ENCODE results near the gene PRELID3B. TPM values are rescaled to one million over a fixed set of nuclear protein-coding genes. Genes with fewer than 3 reads are reported as not detected.
A peak's percentile ranks its signal among the peaks of the same experiment; 100 is the strongest.

The PRELID3B gene
- total and polyA plus RNA-seq, 2 of the 13 experiments (the other 11 are each of a cell fraction or from before 2014, with no cell fraction given): 23.3 to 42.6 TPM

DNA sequence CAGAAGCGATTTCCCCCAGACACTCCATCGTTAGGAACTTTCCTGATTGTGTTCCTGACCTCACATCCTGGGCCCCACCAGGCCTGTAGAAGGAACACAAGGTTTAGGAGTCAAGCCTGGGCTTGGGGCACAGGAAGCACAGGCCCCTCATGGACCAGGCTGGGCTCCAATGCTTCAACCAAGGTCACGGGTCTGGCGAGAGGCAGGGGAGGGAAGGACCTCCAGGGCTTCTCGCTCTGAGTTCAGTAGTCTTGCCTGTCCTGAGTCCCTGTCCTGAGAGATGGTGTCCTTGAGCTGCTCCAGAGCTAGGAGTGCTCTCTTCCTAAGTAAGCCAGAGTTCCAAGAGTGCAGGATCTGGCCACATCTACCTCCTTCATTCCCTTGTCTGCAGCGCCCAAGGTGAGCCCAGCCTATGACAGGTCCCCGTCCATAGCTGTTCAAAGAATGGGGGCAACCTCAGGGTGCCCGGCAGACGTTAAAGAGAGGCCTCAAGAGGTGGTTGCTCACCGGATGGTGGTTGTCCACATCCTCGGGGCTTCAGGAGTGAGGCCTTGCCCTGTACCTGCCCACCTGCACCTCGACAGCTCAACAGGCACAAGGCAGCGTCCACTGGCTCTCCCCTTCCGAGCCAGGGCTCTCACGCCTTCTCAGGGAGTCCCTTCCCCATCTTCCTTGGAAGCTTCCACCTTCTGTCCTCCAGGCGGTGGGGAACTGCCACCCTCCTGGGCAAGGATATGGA is 24.9 kb downstream of the PRELID3B start (continued):
- TF ChIP-seq MXD4 (CRISPR knock-in tag; IDR thresholded peaks at IDR 0.05): no peak
- TF ChIP-seq ZNF230 (CRISPR knock-in tag; IDR thresholded peaks at IDR 0.05): no peak
- TF ChIP-seq TAF1 (CRISPR knock-in tag; IDR thresholded peaks at IDR 0.05): no peak
- no peak for TF ChIP-seq TCF7L2 (IDR thresholded peaks at IDR 0.05; ENCODE audit: low read depth, low read length)
- no peak for TF ChIP-seq KLF12 (CRISPR knock-in tag; IDR thresholded peaks at IDR 0.05; ENCODE audit: borderline replicate concordance)
- 0 out of 2 replicates have a peak, but pooled peaks have one; percentile 42 for TF ChIP-seq TBX2 (CRISPR knock-in tag; IDR thresholded peaks at IDR 0.05; ENCODE audit: borderline replicate concordance)
- no peak for TF ChIP-seq SP5 (CRISPR knock-in tag; IDR thresholded peaks at IDR 0.05; ENCODE audit: borderline replicate concordance, low read depth)
- no peak for TF ChIP-seq AHR (CRISPR knock-in tag; IDR thresholded peaks at IDR 0.05)
- TF ChIP-seq, protein P1, sequence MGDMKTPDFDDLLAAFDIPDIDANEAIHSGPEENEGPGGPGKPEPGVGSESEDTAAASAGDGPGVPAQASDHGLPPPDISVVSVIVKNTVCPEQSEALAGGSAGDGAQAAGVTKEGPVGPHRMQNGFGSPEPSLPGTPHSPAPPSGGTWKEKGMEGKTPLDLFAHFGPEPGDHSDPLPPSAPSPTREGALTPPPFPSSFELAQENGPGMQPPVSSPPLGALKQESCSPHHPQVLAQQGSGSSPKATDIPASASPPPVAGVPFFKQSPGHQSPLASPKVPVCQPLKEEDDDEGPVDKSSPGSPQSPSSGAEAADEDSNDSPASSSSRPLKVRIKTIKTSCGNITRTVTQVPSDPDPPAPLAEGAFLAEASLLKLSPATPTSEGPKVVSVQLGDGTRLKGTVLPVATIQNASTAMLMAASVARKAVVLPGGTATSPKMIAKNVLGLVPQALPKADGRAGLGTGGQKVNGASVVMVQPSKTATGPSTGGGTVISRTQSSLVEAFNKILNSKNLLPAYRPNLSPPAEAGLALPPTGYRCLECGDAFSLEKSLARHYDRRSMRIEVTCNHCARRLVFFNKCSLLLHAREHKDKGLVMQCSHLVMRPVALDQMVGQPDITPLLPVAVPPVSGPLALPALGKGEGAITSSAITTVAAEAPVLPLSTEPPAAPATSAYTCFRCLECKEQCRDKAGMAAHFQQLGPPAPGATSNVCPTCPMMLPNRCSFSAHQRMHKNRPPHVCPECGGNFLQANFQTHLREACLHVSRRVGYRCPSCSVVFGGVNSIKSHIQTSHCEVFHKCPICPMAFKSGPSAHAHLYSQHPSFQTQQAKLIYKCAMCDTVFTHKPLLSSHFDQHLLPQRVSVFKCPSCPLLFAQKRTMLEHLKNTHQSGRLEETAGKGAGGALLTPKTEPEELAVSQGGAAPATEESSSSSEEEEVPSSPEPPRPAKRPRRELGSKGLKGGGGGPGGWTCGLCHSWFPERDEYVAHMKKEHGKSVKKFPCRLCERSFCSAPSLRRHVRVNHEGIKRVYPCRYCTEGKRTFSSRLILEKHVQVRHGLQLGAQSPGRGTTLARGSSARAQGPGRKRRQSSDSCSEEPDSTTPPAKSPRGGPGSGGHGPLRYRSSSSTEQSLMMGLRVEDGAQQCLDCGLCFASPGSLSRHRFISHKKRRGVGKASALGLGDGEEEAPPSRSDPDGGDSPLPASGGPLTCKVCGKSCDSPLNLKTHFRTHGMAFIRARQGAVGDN (CRISPR knock-in tag; IDR thresholded peaks at IDR 0.05): peak; percentile 69
- TF ChIP-seq, protein P2, sequence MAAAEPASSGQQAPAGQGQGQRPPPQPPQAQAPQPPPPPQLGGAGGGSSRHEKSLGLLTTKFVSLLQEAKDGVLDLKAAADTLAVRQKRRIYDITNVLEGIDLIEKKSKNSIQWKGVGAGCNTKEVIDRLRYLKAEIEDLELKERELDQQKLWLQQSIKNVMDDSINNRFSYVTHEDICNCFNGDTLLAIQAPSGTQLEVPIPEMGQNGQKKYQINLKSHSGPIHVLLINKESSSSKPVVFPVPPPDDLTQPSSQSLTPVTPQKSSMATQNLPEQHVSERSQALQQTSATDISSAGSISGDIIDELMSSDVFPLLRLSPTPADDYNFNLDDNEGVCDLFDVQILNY (CRISPR knock-in tag; conservative IDR thresholded peaks at IDR 0.05): no peak
- TF ChIP-seq ZFYVE20 (CRISPR knock-in tag; IDR thresholded peaks at IDR 0.05; ENCODE audit: borderline replicate concordance, low read depth): 0 out of 2 replicates have a peak, but pooled peaks have one; percentile 55
- TF ChIP-seq FOSL2 (CRISPR knock-in tag; IDR thresholded peaks at IDR 0.05): no peak
- TF ChIP-seq, protein P3, sequence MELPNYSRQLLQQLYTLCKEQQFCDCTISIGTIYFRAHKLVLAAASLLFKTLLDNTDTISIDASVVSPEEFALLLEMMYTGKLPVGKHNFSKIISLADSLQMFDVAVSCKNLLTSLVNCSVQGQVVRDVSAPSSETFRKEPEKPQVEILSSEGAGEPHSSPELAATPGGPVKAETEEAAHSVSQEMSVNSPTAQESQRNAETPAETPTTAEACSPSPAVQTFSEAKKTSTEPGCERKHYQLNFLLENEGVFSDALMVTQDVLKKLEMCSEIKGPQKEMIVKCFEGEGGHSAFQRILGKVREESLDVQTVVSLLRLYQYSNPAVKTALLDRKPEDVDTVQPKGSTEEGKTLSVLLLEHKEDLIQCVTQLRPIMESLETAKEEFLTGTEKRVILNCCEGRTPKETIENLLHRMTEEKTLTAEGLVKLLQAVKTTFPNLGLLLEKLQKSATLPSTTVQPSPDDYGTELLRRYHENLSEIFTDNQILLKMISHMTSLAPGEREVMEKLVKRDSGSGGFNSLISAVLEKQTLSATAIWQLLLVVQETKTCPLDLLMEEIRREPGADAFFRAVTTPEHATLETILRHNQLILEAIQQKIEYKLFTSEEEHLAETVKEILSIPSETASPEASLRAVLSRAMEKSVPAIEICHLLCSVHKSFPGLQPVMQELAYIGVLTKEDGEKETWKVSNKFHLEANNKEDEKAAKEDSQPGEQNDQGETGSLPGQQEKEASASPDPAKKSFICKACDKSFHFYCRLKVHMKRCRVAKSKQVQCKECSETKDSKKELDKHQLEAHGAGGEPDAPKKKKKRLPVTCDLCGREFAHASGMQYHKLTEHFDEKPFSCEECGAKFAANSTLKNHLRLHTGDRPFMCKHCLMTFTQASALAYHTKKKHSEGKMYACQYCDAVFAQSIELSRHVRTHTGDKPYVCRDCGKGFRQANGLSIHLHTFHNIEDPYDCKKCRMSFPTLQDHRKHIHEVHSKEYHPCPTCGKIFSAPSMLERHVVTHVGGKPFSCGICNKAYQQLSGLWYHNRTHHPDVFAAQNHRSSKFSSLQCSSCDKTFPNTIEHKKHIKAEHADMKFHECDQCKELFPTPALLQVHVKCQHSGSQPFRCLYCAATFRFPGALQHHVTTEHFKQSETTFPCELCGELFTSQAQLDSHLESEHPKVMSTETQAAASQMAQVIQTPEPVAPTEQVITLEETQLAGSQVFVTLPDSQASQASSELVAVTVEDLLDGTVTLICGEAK (IDR thresholded peaks at IDR 0.05): no peak
- TF ChIP-seq, protein P3 (CRISPR knock-in tag; IDR thresholded peaks at IDR 0.05): no peak

Measured in HepG2 (cell line).